ENCODE results near the gene GATAD1.

- TF ChIP-seq E2F4 (CRISPR knock-in tag; IDR thresholded peaks at IDR 0.05; ENCODE audit: borderline replicate concordance, low read depth) (no peak), TCF7 (CRISPR knock-in tag; IDR thresholded peaks at IDR 0.05; ENCODE audit: low read depth) (no peak), CREM (CRISPR knock-in tag; IDR thresholded peaks at IDR 0.05) (no peak), CTCF (IDR thresholded peaks at IDR 0.05) (no peak)
Observed at GRCh38 chr7:92506363-92506762, 59.1 kb downstream of the GATAD1 start.

All from WTC11 (cell line).